DMS53 (cell line): Measurements from ENCODE around the gene CSH2.

Source experiments
- DNase-seq: peaks from one replicate; lab custom pipeline; 2025; lab: John Stamatoyannopoulos, UW

The CSH2 gene

GRCh38 chr17:63854709-63855108, 18.8 kb downstream of the CSH2 start:
- no peak for DNase-seq

GRCh38 chr17:63853260-63853659, 20.2 kb downstream of the CSH2 start:
- DNase-seq = no peak

GRCh38 chr17:63850401-63850800, 23.1 kb downstream of the CSH2 start:
- DNase-seq = no peak

- peak; percentile 91 for DNase-seq
Measured at GRCh38 chr17:63848834-63849689, 24.4 kb downstream of the CSH2 start.

- no peak for DNase-seq
Measured at GRCh38 chr17:63847525-63848249, 25.8 kb downstream of the CSH2 start.

GRCh38 chr17:63845509-63845908, 28.0 kb downstream of the CSH2 start:
- no peak for DNase-seq

GRCh38 chr17:63843910-63844677, 29.4 kb downstream of the CSH2 start:
- DNase-seq = no peak

- peak; percentile 69 for DNase-seq
Measured at GRCh38 chr17:63843387-63843888, 30.0 kb downstream of the CSH2 start.

GRCh38 chr17:63842540-63843386, 30.7 kb downstream of the CSH2 start, which contains the start of gene SMARCD2:
Gene SMARCD2 (minus strand): TSS chr17:63842685. CDS start chr17:63842674, 11 bp downstream.
- DNase-seq = peak; percentile 100

- peak; percentile 74 for DNase-seq
Measured at GRCh38 chr17:63842173-63842539, 31.3 kb downstream of the CSH2 start.

GRCh38 chr17:63841350-63842172, 31.9 kb downstream of the CSH2 start:
- peak; percentile 46 for DNase-seq

- DNase-seq = no peak
Measured at GRCh38 chr17:63840591-63841349, 32.7 kb downstream of the CSH2 start.

- peak; percentile 13 for DNase-seq
Measured at GRCh38 chr17:63838631-63839171, 34.8 kb downstream of the CSH2 start.

GRCh38 chr17:63837962-63838600, 35.4 kb downstream of the CSH2 start:
- no peak for DNase-seq

- DNase-seq = no peak
Measured at GRCh38 chr17:63837480-63837879, 36.0 kb downstream of the CSH2 start.

- DNase-seq = no peak
Measured at GRCh38 chr17:63836811-63837210, 36.7 kb downstream of the CSH2 start.

GRCh38 chr17:63835167-63835720, 38.2 kb downstream of the CSH2 start:
- no peak for DNase-seq

GRCh38 chr17:63834431-63835166, 38.9 kb downstream of the CSH2 start:
- peak; percentile 89 for DNase-seq
